ENCODE measurements around the gene DTX3L. TPM values are rescaled to one million over a fixed set of nuclear protein-coding genes. Genes with fewer than 3 reads are reported as not detected.

DTX3L gene
- total RNA-seq, 6 donors from 2014 or later: 24.3 to 66.4 (median 51.8) TPM

DNA sequence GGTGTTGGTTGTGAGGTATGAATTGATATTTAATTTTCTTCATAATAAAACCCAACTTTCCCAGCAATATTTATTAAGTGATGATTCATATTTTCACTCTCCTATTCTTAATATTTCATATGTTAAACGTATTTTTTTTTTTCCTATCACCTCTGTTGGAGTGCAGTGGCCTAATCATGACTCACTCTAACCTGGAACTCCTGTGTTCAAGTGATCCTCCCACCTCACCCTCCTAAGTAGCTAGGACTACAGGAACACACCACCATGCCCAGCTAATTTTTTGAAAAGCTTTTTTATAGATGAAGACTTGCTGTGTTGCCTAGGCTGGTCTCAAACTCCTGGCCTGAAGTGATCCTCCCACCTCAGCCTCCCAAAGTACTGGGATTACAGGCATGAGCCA lies 22.0 kb downstream of the DTX3L start:
- Histone ChIP-seq H3K27ac (no peak overlapping the region), H3K4me3 (no peak overlapping the region), H3K4me1 (no peaks in the 10 kb centered on the region), H3K9me3 (peaks cover 11 to 13% (median 12%) of the 10 kb centered on the region in 4 donors), H3K27me3 (no peaks in the 10 kb centered on the region), H3K36me3 (no peaks in the 10 kb centered on the region)
- TF ChIP-seq POLR2A (IDR thresholded peaks at IDR 0.05) (no peak), EP300 (IDR thresholded peaks at IDR 0.05) (no peak)
- TF ChIP-seq, protein P1, sequence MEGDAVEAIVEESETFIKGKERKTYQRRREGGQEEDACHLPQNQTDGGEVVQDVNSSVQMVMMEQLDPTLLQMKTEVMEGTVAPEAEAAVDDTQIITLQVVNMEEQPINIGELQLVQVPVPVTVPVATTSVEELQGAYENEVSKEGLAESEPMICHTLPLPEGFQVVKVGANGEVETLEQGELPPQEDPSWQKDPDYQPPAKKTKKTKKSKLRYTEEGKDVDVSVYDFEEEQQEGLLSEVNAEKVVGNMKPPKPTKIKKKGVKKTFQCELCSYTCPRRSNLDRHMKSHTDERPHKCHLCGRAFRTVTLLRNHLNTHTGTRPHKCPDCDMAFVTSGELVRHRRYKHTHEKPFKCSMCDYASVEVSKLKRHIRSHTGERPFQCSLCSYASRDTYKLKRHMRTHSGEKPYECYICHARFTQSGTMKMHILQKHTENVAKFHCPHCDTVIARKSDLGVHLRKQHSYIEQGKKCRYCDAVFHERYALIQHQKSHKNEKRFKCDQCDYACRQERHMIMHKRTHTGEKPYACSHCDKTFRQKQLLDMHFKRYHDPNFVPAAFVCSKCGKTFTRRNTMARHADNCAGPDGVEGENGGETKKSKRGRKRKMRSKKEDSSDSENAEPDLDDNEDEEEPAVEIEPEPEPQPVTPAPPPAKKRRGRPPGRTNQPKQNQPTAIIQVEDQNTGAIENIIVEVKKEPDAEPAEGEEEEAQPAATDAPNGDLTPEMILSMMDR (IDR thresholded peaks at IDR 0.05): no peak
- DNase-seq: no peak
- WGBS, 2 donors: 39 to 55% methylated on average over 1 of the region's 1 CpG
- ATAC-seq (ENCODE audit: low FRiP score in 2 of 2): no peak

DNA sequence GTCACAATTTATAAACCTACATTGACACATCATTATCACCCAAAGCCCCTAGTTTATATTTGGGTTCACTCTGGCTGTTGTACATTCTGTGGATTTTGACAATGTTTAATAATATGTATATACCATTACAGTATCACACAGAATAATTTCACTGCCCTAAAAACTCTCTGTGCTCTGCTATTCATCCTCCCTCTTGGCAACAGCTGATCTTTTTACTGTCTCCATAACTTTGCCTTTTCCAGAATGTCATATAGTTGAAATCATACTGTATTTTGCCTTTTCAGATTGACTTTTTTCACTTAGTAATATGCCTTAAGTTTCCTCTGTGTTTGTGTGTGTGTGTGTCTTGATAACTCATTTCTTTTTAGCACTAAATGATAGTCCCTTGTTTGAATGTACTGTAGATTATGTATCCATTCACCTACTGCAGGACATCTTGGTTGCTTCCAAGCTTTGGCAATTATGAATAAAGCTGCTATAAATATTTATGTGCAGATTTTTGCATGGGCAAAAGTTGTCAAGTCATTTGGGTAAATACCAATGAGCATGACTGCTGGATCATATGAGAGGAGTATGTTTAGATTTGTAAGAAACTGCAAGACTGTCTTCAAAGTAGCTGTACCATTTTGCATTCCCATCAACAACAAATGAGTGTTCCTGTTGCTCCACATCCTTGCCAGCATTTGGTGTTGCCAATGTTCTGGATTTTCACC lies 22.8 kb downstream of the DTX3L start:
- ATAC-seq (ENCODE audit: low FRiP score in 2 of 2): no peak

DNA sequence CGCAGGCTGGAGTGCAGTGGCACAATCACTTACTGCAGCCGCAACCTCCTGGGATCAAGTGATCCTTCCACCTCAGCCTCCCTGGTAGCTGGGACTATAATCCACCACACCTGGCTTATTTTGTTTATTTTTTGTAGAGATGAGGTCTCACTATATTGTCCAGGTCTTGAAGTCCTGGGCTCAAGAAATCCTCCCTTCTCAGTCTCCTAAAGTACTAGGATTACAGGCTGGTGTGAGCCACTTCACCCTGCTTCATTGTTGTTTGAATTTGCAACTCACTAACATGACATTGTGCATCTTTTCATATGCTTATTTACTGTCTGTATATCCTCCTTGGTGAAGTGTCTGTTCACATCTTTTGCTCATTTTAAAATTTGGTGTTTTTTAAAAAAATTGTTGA lies 23.4 kb downstream of the DTX3L start:
- no peaks in the 10 kb centered on the region for H3K4me1 ChIP-seq
- no peak overlapping the region for H3K4me3 ChIP-seq
- no peaks in the 10 kb centered on the region for H3K27me3 ChIP-seq
- peaks cover 0 to 3% (median 1%) of the 10 kb centered on the region in 4 donors for H3K9me3 ChIP-seq
- ATAC-seq (ENCODE audit: low FRiP score in 2 of 2): no peak
- TF ChIP-seq POLR2AphosphoS5 (IDR thresholded peaks at IDR 0.05) (no peak), EP300 (IDR thresholded peaks at IDR 0.05) (no peak), POLR2A (IDR thresholded peaks at IDR 0.05) (no peak)
- TF ChIP-seq, protein P1 (IDR thresholded peaks at IDR 0.05): no peak
- H3K27ac ChIP-seq: no peak overlapping the region
- DNase-seq: no peak
- WGBS, 2 donors: 54 to 93% methylated on average over 1 of the region's 2 CpGs
- no peaks in the 10 kb centered on the region for H3K36me3 ChIP-seq

More for the DNA sequence above, 22.8 kb downstream of the DTX3L start:
- TF ChIP-seq POLR2A (IDR thresholded peaks at IDR 0.05) (no peak), POLR2AphosphoS5 (IDR thresholded peaks at IDR 0.05) (no peak), EP300 (IDR thresholded peaks at IDR 0.05) (no peak)
- TF ChIP-seq, protein P1 (IDR thresholded peaks at IDR 0.05): no peak
- Histone ChIP-seq H3K4me1 (no peaks in the 10 kb centered on the region), H3K4me3 (no peak overlapping the region), H3K36me3 (no peaks in the 10 kb centered on the region), H3K9me3 (peaks cover 6 to 9% (median 8%) of the 10 kb centered on the region in 4 donors), H3K27ac (no peak overlapping the region), H3K27me3 (no peaks in the 10 kb centered on the region)
- DNase-seq: no peak

DNA sequence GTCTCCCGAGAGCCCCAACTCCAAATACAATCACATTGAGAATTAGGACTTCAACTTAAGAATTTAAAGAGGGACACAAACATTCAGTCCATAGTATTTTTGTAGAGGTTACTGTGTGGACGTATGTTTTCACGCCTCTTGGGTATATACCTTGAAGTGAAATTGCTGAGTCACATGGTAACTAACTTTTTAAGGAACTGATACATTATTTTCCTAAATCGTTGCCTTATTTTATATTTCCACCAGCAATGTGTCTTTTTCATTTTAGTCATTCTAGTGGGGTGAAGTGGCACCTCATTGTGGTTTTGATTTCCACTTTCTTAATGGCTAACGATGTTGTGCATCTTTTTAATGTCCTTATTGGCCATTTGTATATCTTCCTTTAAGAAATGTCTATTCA lies 25.2 kb downstream of the DTX3L start:
- ATAC-seq (ENCODE audit: low FRiP score in 2 of 2) (no peak), DNase-seq (no peak)
- Histone ChIP-seq H3K27me3 (no peaks in the 10 kb centered on the region), H3K4me3 (no peak overlapping the region), H3K4me1 (no peaks in the 10 kb centered on the region), H3K27ac (no peak overlapping the region), H3K36me3 (no peaks in the 10 kb centered on the region), H3K9me3 (no peaks in the 10 kb centered on the region)
- WGBS, 2 donors: 57 to 60% methylated on average over 5 of the region's 5 CpGs
- TF ChIP-seq POLR2AphosphoS5 (IDR thresholded peaks at IDR 0.05): no peak
- no peak for TF ChIP-seq EP300 (IDR thresholded peaks at IDR 0.05)
- TF ChIP-seq, protein P1 (IDR thresholded peaks at IDR 0.05): no peak
- no peak for TF ChIP-seq POLR2A (IDR thresholded peaks at IDR 0.05)

DNA sequence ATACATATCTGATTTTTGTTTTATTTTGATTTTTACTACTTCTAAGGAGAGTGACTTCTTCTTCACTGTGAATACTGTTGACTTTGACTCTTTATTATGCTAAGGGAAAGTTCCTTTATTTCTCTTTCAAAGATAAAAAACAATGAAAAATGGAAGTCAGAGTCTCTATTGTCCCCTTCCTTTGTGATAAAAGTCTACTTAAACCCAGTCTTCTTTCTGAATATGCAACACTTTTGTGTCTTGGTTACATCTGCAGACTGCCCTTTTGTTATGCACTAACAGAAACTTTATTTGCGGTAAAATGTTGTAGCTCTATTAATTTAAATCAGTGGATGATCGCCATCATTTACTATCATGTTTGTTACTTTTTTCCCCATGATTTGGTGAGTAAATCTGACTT lies 26.5 kb downstream of the DTX3L start:
- no peak for TF ChIP-seq EP300 (IDR thresholded peaks at IDR 0.05)
- no peak for TF ChIP-seq POLR2AphosphoS5 (IDR thresholded peaks at IDR 0.05)
- no peak for TF ChIP-seq POLR2A (IDR thresholded peaks at IDR 0.05)
- TF ChIP-seq, protein P1 (IDR thresholded peaks at IDR 0.05): no peak
- H3K4me1 ChIP-seq: no peaks in the 10 kb centered on the region
- H3K36me3 ChIP-seq: no peaks in the 10 kb centered on the region
- no peak for DNase-seq
- H3K27ac ChIP-seq: no peak overlapping the region
- no peak overlapping the region for H3K4me3 ChIP-seq
- ATAC-seq (ENCODE audit: low FRiP score in 2 of 2): no peak
- WGBS, 2 donors: 94 to 97% methylated on average over 2 of the region's 2 CpGs
- H3K27me3 ChIP-seq: no peaks in the 10 kb centered on the region
- no peaks in the 10 kb centered on the region for H3K9me3 ChIP-seq
